Keratinocyte (primary cell): ENCODE data around the gene TFF1. TPM values are rescaled to one million over a fixed set of nuclear protein-coding genes. Genes with fewer than 3 reads are reported as not detected.

Source experiments
- DNase-seq: peaks from one replicate; pipeline ENCODE4 v3.0.0-alpha.2; 2011; ENCODE audit warnings: low read depth, missing footprints, low spot score
- FAIRE-seq: peaks from 2 replicates; lab custom pipeline; 2011; peaks lifted over from hg19 to GRCh38; lab: Jason Lieb, UNC
- H2AFZ ChIP-seq: 2 replicates; pipeline ENCODE4 v1.6.0; 2012; ENCODE audit warnings: low read length, control low read depth, inconsistent platforms; ENCODE audit not compliant: control insufficient read depth
- H3K27ac ChIP-seq: 2 replicates; pipeline ENCODE4 v1.5.1; 2011; ENCODE audit warnings: low read length; ENCODE audit not compliant: control insufficient read depth, insufficient read depth
- H3K27me3 ChIP-seq: 3 replicates; pipeline ENCODE4 v1.6.0; 2011; ENCODE audit warnings: low read length; ENCODE audit not compliant: control insufficient read depth, insufficient read depth; ENCODE audit errors: extremely low read depth
- H3K36me3 ChIP-seq, 2 experiments: 2 replicates in 1 of 2; 3 replicates in 1 of 2; pipeline ENCODE4 v1.5.1; 2011; ENCODE audit warnings: low read length in 2 of 2, mild to moderate bottlenecking in 1 of 2; ENCODE audit not compliant: control insufficient read depth in 2 of 2, insufficient read depth in 2 of 2; ENCODE audit errors: extremely low read depth in 1 of 2
- H3K4me1 ChIP-seq: 3 replicates; pipeline ENCODE4 v1.5.1; 2011; ENCODE audit warnings: low read length; ENCODE audit not compliant: control insufficient read depth, insufficient read depth; ENCODE audit errors: extremely low read depth
- H3K4me2 ChIP-seq: 3 replicates; pipeline ENCODE4 v1.6.0; 2011; ENCODE audit warnings: low read depth, low read length; ENCODE audit not compliant: control insufficient read depth, insufficient read depth; ENCODE audit errors: extremely low read depth
- H3K4me3 ChIP-seq, 3 experiments: fragments of 200-600 bp in 1 of 3; sonication (generic) in 1 of 3; 2 replicates in 2 of 3; 3 replicates in 1 of 3; pipeline ENCODE4 v1.5.1; 2011 to 2016; ENCODE audit warnings: low read length in 3 of 3, mild to moderate bottlenecking in 3 of 3, control low read depth in 2 of 3, inconsistent platforms in 1 of 3, low read depth in 1 of 3, mixed read lengths in 1 of 3, mixed run types in 1 of 3, moderate library complexity in 1 of 3; ENCODE audit not compliant: control insufficient read depth in 2 of 3, insufficient read depth in 2 of 3; ENCODE audit errors: extremely low read depth in 1 of 3
- H3K79me2 ChIP-seq: 2 replicates; pipeline ENCODE4 v1.6.0; 2012; ENCODE audit warnings: low read length; ENCODE audit not compliant: control insufficient read depth, insufficient read depth
- H3K9ac ChIP-seq: 3 replicates; pipeline ENCODE4 v1.6.0; 2011; ENCODE audit warnings: low read length; ENCODE audit not compliant: control insufficient read depth, insufficient read depth; ENCODE audit errors: extremely low read depth
- H3K9me1 ChIP-seq: 3 replicates; pipeline ENCODE4 v1.6.0; 2011; ENCODE audit warnings: low read length; ENCODE audit not compliant: control insufficient read depth, insufficient read depth; ENCODE audit errors: extremely low read depth
- H3K9me3 ChIP-seq: 2 replicates; pipeline ENCODE4 v1.5.1; 2012; ENCODE audit warnings: low read depth, low read length; ENCODE audit not compliant: control insufficient read depth
- H4K20me1 ChIP-seq: 3 replicates; pipeline ENCODE4 v1.6.0; 2011; ENCODE audit warnings: low read length; ENCODE audit not compliant: control insufficient read depth, insufficient read depth; ENCODE audit errors: extremely low read depth
- EZH2 ChIP-seq: IDR thresholded peaks from one replicate; pipeline ENCODE4 v1.6.1; 2012; ENCODE audit warnings: inconsistent platforms, mild to moderate bottlenecking, low read length, moderate library complexity
- dilution Hi-C: fragments of 300-500 bp; cut with MboI; formaldehyde crosslinking; loops from one replicate; pipeline ENCODE4 v1.7.0; 2020; ENCODE audit warnings: low sequenced_read_pairs; ENCODE audit not compliant: extremely low pct_ligation_motif_present
- polyA plus RNA-seq, 5 experiments: library from polyadenylated mRNA; depleted of rRNA in 3 of 5; stranded (reverse) in 3 of 5; stranded (forward) in 1 of 5; unstranded in 1 of 5; fragments of >200 nt; gene quantifications; 1 replicate in 1 of 5; 2 replicates in 3 of 5; 3 replicates in 1 of 5; pipeline versions ENCODE4 v1.2.1 to v1.2.3, GENCODE V29; 2011 to 2012; ENCODE audit warnings: missing spikeins in 2 of 5, low read depth in 1 of 5, low replicate concordance in 1 of 5
- TF ChIP-seq, protein P1 (sequence below), 3 experiments: IDR thresholded peaks in 1 of 3; conservative IDR thresholded peaks in 1 of 3; optimal IDR thresholded peaks in 1 of 3; 2 replicates in 2 of 3; 3 replicates in 1 of 3; pipeline versions ENCODE3 to v1.5.1; 2011; ENCODE audit warnings: low read length in 3 of 3, mild to moderate bottlenecking in 3 of 3, moderate library complexity in 2 of 3, control low read depth in 1 of 3, inconsistent platforms in 1 of 3; ENCODE audit not compliant: insufficient read depth in 2 of 3; ENCODE audit errors: extremely low read depth in 1 of 3

TFF1 gene
- polyA plus RNA-seq, 1 donor (not counting 4 experiments of a cell fraction or from before 2014, with no cell fraction given), result not detected

DNA sequence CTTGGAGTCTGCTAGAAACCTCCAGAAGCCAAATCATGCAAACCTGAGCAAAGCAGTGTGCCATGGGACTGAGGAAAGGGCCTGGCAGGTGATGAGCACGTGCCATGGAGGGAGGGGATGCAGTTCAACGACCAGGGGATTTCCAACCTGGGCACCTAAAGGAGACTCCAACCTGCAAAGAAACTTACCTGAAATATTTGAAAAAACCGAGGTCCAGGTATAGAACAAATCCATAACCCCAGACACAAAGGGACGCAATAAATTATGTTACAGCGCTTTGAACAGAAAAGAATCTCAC lies 46.2 kb upstream of the TFF1 start:
- no peaks in the 10 kb centered on the region for H3K9me1 ChIP-seq
- no peak overlapping the region for H3K4me3 ChIP-seq
- no peaks in the 10 kb centered on the region for H3K36me3 ChIP-seq
- H2AFZ ChIP-seq, result no peak overlapping the region
- dilution Hi-C loops, result no loop called here
- no peak overlapping the region for H3K9ac ChIP-seq
- H3K27ac ChIP-seq, result no peak overlapping the region
- no peaks in the 10 kb centered on the region for H3K4me1 ChIP-seq
- DNase-seq (no peak), FAIRE-seq (no peak)
- no peak for TF ChIP-seq EZH2
- TF ChIP-seq, protein P1, sequence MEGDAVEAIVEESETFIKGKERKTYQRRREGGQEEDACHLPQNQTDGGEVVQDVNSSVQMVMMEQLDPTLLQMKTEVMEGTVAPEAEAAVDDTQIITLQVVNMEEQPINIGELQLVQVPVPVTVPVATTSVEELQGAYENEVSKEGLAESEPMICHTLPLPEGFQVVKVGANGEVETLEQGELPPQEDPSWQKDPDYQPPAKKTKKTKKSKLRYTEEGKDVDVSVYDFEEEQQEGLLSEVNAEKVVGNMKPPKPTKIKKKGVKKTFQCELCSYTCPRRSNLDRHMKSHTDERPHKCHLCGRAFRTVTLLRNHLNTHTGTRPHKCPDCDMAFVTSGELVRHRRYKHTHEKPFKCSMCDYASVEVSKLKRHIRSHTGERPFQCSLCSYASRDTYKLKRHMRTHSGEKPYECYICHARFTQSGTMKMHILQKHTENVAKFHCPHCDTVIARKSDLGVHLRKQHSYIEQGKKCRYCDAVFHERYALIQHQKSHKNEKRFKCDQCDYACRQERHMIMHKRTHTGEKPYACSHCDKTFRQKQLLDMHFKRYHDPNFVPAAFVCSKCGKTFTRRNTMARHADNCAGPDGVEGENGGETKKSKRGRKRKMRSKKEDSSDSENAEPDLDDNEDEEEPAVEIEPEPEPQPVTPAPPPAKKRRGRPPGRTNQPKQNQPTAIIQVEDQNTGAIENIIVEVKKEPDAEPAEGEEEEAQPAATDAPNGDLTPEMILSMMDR (optimal IDR thresholded peaks at IDR 0.05 in 1 of 3, IDR thresholded peaks at IDR 0.05 in 1 of 3, conservative IDR thresholded peaks at IDR 0.05 in 1 of 3; ENCODE audit: extremely low read depth in 1 of 3, insufficient read depth in 2 of 3, low read length in 3 of 3), result no peak
- H3K27me3 ChIP-seq, result peaks cover 10% of the 10 kb centered on the region
- no peaks in the 10 kb centered on the region for H3K79me2 ChIP-seq
- H4K20me1 ChIP-seq, result no peaks in the 10 kb centered on the region
- no peaks in the 10 kb centered on the region for H3K9me3 ChIP-seq
- H3K4me2 ChIP-seq, result no peak overlapping the region

GRCh38 chr21:42411891-42412635 lies 45.7 kb upstream of the TFF1 start:
- no peak for FAIRE-seq
- H3K4me1 ChIP-seq, result no peaks in the 10 kb centered on the region
- no peaks in the 10 kb centered on the region for H3K9me1 ChIP-seq
- peak overlapping the region; percentile 8 for H2AFZ ChIP-seq
- H3K9me3 ChIP-seq, result no peaks in the 10 kb centered on the region
- no peak overlapping the region for H3K27ac ChIP-seq
- H4K20me1 ChIP-seq, result no peaks in the 10 kb centered on the region
- no peaks in the 10 kb centered on the region for H3K36me3 ChIP-seq
- no peak overlapping the region for H3K9ac ChIP-seq
- no peak for DNase-seq
- H3K79me2 ChIP-seq, result no peaks in the 10 kb centered on the region
- TF ChIP-seq EZH2, result peak; percentile 23
- TF ChIP-seq, protein P1 (optimal IDR thresholded peaks at IDR 0.05 in 1 of 3, IDR thresholded peaks at IDR 0.05 in 1 of 3, conservative IDR thresholded peaks at IDR 0.05 in 1 of 3; ENCODE audit: extremely low read depth in 1 of 3, insufficient read depth in 2 of 3, low read length in 3 of 3), result no peak
- H3K27me3 ChIP-seq, result peaks cover 10% of the 10 kb centered on the region
- dilution Hi-C loops, result no loop called here
- H3K4me3 ChIP-seq, result no peak overlapping the region
- no peak overlapping the region for H3K4me2 ChIP-seq
